CD4-positive, alpha-beta T cell treated with Interleukin-10 for 1 hour (primary cell): ENCODE data around the gene ZNF236.
"Not testable (repeated sequence)": the region's sequence is repeated elsewhere in the genome, so short reads cannot be mapped to it uniquely, and the experiment has no call there.

ENCODE experiments used
- DNase-seq: peaks from one replicate; pipeline ENCODE4 v3.0.0-alpha.2; 2020

ZNF236 gene

GRCh38 chr18:76822506-76823160 lies at the start of gene ZNF236:
Gene ZNF236, plus strand, starts transcription at chr18:76822557. Its CDS starts 51 bp downstream, at chr18:76822608.
- DNase-seq: peak; percentile 79

DNA sequence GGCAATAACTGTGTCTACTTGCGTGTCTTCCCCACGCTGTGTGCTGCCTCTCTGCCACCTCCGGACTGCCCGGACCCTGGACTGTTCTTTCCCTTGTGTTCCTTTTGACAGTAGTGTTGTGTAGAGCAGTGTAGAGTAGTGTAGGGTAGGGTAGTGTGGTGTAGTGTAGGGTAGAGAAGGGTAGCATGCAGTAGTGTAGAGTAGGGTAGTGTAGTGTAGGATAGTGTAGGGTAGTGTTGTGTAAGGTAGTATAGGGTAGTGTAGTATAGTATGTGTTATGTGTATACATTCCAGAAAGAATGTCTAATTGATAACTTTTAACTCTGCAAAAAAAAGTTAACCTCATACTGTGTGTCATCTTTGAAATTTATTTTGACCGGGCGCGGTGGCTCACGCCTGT lies 49.7 kb upstream of the ZNF236 start:
- no peak for DNase-seq

DNA sequence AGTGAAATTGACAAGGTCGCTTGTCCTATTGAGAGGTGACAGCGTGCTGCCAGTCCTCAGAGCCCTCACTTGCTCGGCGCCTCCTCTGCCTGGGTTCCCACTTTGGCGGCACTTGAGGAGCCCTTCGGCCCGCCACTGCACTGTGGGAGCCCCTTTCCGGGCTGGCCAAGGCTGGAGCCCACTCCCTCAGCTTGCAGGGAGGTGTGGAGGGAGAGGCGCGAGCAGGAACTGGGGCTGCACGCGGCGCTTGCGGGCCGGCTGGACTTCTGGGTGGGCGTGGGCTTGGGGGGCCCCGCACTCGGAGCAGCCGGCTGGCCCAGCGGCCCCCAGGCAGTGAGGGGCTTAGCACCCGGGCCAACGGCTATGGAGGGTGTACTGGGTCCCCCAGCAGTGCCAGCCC lies 45.3 kb upstream of the ZNF236 start:
- DNase-seq: not testable (repeated sequence)

GRCh38 chr18:76783786-76784484 lies 38.4 kb upstream of the ZNF236 start:
- DNase-seq: no peak

GRCh38 chr18:76785872-76786271 lies 36.5 kb upstream of the ZNF236 start:
- no peak for DNase-seq

DNA sequence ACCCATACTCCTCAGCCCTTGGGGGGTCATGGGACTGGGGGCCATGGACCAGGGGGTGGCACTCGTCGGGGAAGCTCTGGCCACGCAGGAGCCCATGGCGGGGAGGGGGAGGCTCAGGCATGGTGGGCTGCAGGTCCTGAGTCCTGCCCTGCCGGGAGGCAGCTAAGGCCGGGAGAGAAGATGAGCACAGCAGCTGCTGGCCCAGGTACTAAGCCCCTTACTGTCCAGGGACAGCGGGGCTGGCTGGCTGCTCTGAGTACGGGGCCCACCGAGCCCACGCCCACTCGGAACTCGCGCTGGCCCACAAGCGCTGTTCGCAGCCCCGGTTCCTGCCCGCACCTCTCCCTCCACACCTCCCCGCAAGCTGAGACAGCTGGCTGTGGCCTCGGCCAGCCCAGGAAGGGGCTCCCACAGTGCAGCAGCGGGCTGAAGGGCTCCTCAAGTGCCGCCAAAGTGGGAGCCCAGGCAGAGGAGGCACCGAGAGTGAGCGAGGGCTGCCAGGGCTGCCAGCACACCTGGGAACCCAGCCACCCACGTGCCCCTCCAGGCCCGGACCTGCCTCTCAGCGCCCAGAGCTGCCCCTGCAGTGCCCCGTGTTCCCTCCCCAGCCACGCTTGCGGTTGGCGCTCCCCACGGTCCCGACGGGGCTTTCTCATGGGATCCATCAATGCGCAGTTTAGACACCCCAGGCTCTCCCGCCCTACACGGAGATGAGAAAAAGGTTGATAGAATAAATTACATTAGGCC lies 33.6 kb upstream of the ZNF236 start:
- no peak for DNase-seq

GRCh38 chr18:76791106-76791505 lies 31.3 kb upstream of the ZNF236 start:
- DNase-seq: no peak

GRCh38 chr18:76791642-76792041 lies 30.7 kb upstream of the ZNF236 start:
- no peak for DNase-seq

- no peak for DNase-seq
Observed at GRCh38 chr18:76794326-76794725, 28.0 kb upstream of the ZNF236 start.

DNA sequence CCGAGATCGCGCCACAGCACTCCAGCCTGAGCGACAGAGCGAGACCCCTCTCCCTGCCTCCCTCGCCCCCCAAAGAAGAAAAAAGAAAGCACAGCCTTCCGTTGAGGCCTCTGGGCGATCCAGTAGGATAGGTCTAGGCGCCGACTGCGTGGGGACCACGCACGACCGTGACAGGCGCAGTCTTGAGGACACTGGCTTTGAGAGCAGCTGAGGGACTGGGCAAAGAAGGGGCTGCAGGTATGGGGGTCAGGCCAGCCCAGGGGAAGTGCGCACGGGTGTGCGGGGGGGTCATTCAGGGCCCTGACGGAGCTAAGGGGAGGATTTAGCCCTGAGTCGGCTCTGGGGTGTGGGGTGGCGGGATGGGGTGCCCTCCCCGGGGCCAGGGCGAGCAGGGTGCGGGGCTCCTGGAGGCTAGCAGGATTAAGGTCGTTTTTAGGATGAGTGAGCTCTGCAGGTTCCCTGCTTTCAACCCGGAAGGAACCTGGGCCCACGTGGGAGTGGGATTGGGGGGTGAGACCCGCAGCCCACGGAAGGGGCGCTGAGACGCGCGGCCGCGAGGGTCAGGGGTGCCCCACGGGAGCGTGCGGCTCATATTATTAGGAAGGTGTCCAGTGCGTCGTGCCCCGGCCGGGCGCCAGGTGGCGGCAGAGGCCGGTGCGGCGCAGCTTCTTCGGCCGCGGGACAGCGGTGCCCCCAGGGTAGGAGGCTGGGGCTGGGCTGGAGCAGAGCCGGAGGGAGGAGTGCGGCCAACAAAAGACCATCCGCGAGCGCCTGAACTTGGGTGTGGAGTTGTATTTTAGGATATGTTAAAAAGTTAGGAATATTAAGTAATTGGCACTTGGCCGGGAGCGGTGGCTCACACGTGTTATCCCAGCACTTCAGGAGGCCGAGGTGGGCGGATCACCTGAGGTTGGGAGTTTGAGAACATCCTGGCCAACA lies 20.5 kb upstream of the ZNF236 start:
- DNase-seq: peak; percentile 53

DNA sequence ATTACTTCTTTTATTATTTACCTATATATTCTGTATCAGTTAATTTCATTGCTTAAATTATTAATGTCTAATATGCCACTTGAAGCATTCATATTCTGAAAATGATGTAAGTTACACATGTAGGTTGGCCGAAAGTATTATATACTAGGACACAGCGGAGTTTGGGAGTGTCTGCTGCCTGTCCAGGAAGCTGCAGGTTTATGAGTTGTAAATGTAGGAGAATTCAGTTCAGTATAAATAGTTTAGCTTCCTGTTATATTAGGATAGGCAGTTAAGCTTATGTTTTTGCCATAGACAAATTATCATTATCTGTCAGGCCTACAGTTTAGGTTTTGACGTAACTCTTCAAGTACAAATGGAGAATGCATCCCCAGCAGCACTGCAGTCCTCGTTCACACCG lies 18.9 kb upstream of the ZNF236 start:
- no peak for DNase-seq

GRCh38 chr18:76803814-76804213 lies 18.5 kb upstream of the ZNF236 start:
- DNase-seq: peak; percentile 77

- no peak for DNase-seq
Observed at GRCh38 chr18:76805221-76805620, 17.1 kb upstream of the ZNF236 start.

DNA sequence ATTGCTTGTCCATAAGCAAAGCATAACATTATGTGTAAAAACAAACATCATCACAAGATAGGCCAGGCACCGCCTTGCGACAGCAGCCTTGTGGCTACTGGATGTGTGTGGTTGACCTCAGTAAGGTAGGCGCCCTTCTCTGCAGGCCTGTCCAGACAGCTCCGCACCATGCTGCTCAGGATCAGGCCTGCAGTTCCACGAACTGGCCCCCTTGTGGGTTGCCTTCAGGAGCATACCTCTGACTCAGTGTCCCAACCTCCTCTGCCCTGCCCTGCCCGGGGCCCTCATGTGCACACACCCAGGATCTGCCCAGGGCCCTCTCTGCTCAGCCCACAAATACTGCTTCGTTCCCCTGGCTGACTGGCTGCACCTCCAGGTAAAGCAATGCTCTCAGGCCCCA lies 16.1 kb upstream of the ZNF236 start:
- no peak for DNase-seq

DNA sequence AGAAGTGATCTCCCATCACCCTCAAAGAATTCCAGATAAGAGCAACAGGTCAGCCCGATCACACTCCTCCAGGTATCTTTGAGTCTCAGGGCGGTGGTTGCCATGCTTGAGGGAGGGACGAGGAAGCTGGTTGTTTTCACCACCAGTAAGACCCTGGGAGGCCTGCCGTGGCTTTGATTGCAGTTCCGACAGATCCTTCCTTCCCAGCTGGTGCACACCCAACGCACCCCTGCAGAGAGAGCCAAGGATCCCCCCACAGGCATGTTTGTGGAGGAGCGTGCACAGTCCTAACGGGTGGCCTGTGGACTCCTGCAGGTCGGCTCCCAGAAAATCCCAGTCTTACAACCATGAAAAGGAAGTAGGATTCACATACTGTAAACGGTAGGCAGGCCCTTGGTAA lies 13.8 kb upstream of the ZNF236 start:
- DNase-seq: no peak

DNA sequence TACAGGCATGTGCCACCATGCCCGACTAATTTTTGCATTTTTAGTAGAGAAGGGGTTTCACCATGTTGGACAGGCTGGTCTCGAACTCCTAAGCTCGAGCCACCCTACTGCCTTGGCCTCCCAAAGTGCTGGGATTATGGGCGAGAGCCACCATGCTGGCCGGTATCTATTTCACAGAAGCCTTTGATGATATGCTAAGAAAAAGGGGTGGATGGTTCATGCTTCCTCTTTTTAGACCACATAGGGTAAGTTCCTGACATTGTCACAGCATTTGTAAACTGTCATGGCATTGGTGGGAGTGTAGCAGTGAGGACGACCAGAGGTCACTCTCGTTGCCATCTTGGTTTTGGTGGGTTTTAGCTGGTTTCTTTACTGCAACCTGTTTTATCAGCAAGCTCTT lies 10.8 kb upstream of the ZNF236 start:
- DNase-seq: not testable (repeated sequence)

DNA sequence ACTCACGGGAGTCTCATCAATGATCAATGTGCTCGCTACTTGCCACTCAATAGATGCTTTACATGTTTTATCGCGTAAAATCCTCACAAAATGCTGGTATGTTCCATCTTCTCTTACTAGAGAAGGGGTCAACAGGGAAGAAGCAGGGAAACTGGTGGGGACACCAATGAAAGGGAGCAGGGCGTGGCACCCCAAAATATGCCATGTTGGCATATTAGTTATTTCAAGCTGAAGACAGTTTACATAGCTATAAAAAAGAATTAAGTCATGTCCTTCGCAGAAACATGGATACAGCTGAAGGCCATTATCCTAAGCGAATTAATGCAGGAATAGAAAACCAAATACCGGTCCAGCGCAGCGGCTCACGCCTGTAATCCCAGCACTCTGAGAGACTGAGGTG lies 8.1 kb upstream of the ZNF236 start:
- DNase-seq: no peak

DNA sequence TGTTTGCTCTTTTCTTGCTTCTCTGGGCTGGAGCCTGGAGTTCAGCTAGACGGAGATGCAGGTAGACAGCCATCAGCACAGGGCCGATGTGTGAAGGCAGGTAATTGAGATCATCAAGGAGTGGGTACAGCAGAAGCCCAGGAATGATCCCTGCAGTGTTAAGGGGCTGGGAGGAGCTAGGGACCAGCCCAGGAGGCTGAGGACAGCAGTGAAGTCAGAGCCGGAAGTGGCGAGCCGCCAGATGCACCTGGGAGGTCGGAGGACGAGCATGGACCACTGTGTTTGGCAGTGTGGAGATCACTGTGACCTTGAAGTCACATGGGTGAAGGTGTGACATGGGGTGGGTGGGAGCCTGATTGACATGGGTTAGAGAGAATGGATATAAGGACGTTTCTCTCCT lies 6.2 kb upstream of the ZNF236 start:
- no peak for DNase-seq

- no peak for DNase-seq
Observed at GRCh38 chr18:76817888-76818611, 4.3 kb upstream of the ZNF236 start.

DNA sequence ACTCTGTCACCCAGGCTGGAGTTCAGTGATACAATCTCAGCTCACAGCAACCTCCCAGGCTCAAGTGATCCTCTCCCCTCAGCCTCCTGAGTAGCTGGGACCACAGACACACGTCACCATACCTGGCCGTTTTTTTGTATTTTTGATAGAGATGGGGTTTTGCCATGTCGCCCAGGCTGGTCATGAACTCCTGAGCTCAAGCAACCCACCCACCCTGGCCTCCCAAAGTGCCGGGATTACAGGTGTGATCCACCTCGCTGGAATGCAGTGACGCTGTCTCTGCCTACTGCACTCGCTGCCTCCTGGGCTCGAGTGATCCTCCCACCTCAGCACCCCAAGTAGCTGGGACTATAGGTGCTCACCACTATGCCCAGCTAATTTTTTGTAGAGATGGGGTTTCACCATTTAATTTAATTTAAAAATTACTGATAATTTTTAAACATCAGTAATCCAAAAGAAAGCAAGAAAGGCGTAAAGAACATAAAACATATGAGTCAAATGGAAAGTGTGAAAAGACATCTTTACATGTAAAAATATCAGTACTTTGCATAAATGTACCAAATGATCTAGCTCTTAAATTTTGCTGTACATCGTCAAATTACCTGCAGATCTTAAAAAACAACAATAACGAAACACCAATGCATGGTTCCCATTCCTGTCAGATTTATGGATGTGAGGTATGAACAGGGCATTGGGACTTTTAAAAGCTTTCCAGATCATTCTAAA lies 2.8 kb upstream of the ZNF236 start:
- no peak for DNase-seq

GRCh38 chr18:76821356-76821874 lies 942 bp upstream of the ZNF236 start:
- no peak for DNase-seq
